ENCODE data around the gene RAB9A. TPM values are rescaled to one million over a fixed set of nuclear protein-coding genes. Genes with fewer than 3 reads are reported as not detected.

RAB9A gene
- total and polyA plus RNA-seq, 9 of the 15 experiments (the other 6 are each of a cell fraction or from before 2014, with no cell fraction given): 13.5 to 20.8 (median 17.7) TPM

GRCh38 chrX:13646154-13646549 is 42.8 kb upstream of the RAB9A start:
- CTCF ChIA-PET (ENCODE audit: low intra/inter-chr PET ratio): interaction anchor here (1.7 kb wide), 1 partner anchor 140 kb away, joined by 10 read pairs; no protein-coding TSS in a partner anchor
- BruUV-seq (replicated peaks): no TSS peak
- FAIRE-seq (peak; percentile 70), DNase-seq (ENCODE audit: extremely low read depth in 1 of 4, low spot score in 3 of 4) (peak; percentile 22 to 83 (median 34)), ATAC-seq (peak; percentile 82)
- Histone ChIP-seq H3K27me3 (ENCODE audit: control insufficient read depth in 2 of 2, insufficient read depth in 2 of 2, low read length in 2 of 2) (no peaks in the 10 kb centered on the region), H3K9me1 (ENCODE audit: control insufficient read depth, insufficient read depth, low read length) (no peaks in the 10 kb centered on the region), H3K4me3 (no peak overlapping the region), H3K9ac (ENCODE audit: insufficient read depth in 1 of 2, low read depth in 2 of 2, low read length in 2 of 2) (peak overlapping the region in 1 of 2 experiments; percentile 26; a peak in 1 of 4 replicates), H3K27ac (ENCODE audit: extremely low read depth, low read depth, low read length) (peak overlapping the region; percentile 100; the same call in 2 of the 3 replicates), H2AFZ (ENCODE audit: low read depth, low read length) (peak overlapping the region; percentile 89), H3K9me3 (replicated peaks; ENCODE audit: control insufficient read depth, insufficient read depth, low read depth, low read length) (peaks cover 9% of the 10 kb centered on the region), H3K36me3 (ENCODE audit: control insufficient read depth, insufficient read depth, low read length) (no peaks in the 10 kb centered on the region), H3K79me2 (ENCODE audit: control insufficient read depth, insufficient read depth, low read length) (no peaks in the 10 kb centered on the region), H4K20me1 (replicated peaks; ENCODE audit: control insufficient read depth, insufficient read depth, low read length) (no peaks in the 10 kb centered on the region), H3K4me1 (replicated peaks in 1 of 2; ENCODE audit: control insufficient read depth in 2 of 2, insufficient read depth in 2 of 2, low read length in 2 of 2) (peaks cover 13 to 49% of the 10 kb centered on the region in 2 experiments; a peak in 4 of 5 replicates), H3K4me2 (ENCODE audit: insufficient read depth, low read length) (0 out of 2 replicates have a peak overlapping the region, but pooled peaks have one; percentile 7)
- POLR2A ChIA-PET: interaction anchor here (0.6 to 1.1 kb wide), 3 partner anchors 45 to 853 kb away, joined by 3 read pairs; no protein-coding TSS in a partner anchor
- WGBS (ENCODE audit: insufficient coverage, low coverage, missing lambda C conversion rate): 33% methylated on average over 3 of the region's 3 CpGs
- intact Hi-C loops (cut with micrococcal nuclease) (loop anchor here (1.0 to 10.0 kb wide), 4 partner anchors 74 to 854 kb away; partner anchors contain the start of gene PRPS2), in situ Hi-C loops (cut with MboI) (no loop called here)
- TF ChIP-seq, protein P1, sequence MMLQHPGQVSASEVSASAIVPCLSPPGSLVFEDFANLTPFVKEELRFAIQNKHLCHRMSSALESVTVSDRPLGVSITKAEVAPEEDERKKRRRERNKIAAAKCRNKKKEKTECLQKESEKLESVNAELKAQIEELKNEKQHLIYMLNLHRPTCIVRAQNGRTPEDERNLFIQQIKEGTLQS (IDR thresholded peaks at IDR 0.05): 0 out of 2 replicates have a peak, but pooled peaks have one; percentile 14
- TF ChIP-seq, protein P1 (CRISPR knock-in tag; conservative IDR thresholded peaks at IDR 0.05): no peak
- TF ChIP-seq CXXC5 (CRISPR knock-in tag; IDR thresholded peaks at IDR 0.05) (peak; percentile 35; the same call in 1 of the 2 replicates), NR4A1 (CRISPR knock-in tag; IDR thresholded peaks at IDR 0.05) (no peak), NR4A1 (tag; IDR thresholded peaks at IDR 0.05) (no peak), PHB (CRISPR knock-in tag; IDR thresholded peaks at IDR 0.05) (no peak), NCOR1 (IDR thresholded peaks at IDR 0.05) (0 out of 2 replicates have a peak, but pooled peaks have one; percentile 16), TFAP4 (CRISPR knock-in tag; IDR thresholded peaks at IDR 0.05; ENCODE audit: borderline replicate concordance) (no peak), POLR2H (tag; IDR thresholded peaks at IDR 0.05; ENCODE audit: low read depth) (no peak), DEAF1 (CRISPR knock-in tag; IDR thresholded peaks at IDR 0.05) (0 out of 2 replicates have a peak, but pooled peaks have one; percentile 43), BRD9 (IDR thresholded peaks at IDR 0.05; ENCODE audit: low read depth, partially characterized antibody) (peak; percentile 62), NFIC (IDR thresholded peaks at IDR 0.05) (peak; percentile 33; the same call in 1 of the 2 replicates), KDM4B (IDR thresholded peaks at IDR 0.05; ENCODE audit: borderline replicate concordance in 2 of 2, low read depth in 1 of 2) (no peak), RAD21 (CRISPR knock-in tag; conservative IDR thresholded peaks at IDR 0.05 in 1 of 2, IDR thresholded peaks at IDR 0.05 in 1 of 2) (peak; percentile 69 to 81), CBX3 (IDR thresholded peaks at IDR 0.05; ENCODE audit: borderline replicate concordance in 1 of 2, low read length in 2 of 2) (no peak), ZC3H8 (IDR thresholded peaks at IDR 0.05) (no peak), GABPA (tag; conservative IDR thresholded peaks at IDR 0.05; ENCODE audit: low read depth) (no peak)
- TF ChIP-seq, protein P2, sequence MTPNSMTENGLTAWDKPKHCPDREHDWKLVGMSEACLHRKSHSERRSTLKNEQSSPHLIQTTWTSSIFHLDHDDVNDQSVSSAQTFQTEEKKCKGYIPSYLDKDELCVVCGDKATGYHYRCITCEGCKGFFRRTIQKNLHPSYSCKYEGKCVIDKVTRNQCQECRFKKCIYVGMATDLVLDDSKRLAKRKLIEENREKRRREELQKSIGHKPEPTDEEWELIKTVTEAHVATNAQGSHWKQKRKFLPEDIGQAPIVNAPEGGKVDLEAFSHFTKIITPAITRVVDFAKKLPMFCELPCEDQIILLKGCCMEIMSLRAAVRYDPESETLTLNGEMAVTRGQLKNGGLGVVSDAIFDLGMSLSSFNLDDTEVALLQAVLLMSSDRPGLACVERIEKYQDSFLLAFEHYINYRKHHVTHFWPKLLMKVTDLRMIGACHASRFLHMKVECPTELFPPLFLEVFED (CRISPR knock-in tag; conservative IDR thresholded peaks at IDR 0.05): no peak
